Neuronal stem cell (in vitro differentiated cells): ENCODE data around the gene SSRP1.

Experiments
- DNase-seq: peaks from one replicate; pipeline ENCODE4 v3.0.0-alpha.2; 2013; ENCODE audit warnings: low spot score
- H2AFZ ChIP-seq: one replicate; pipeline ENCODE4 v1.6.1; 2013; ENCODE audit warnings: mild to moderate bottlenecking, low read length, inconsistent platforms
- H2AK5ac ChIP-seq: 2 replicates; pipeline ENCODE4 v1.6.1; 2013; ENCODE audit warnings: low read depth, mild to moderate bottlenecking, inconsistent platforms, low read length, moderate library complexity, mixed read lengths
- H2BK120ac ChIP-seq: 2 replicates; pipeline ENCODE4 v1.6.1; 2013; ENCODE audit warnings: low read depth, mild to moderate bottlenecking, inconsistent platforms, low read length, moderate library complexity, mixed read lengths
- H2BK12ac ChIP-seq: one replicate; pipeline ENCODE4 v1.6.1; 2013; ENCODE audit warnings: low read length, inconsistent platforms
- H2BK15ac ChIP-seq: 2 replicates; pipeline ENCODE4 v1.6.1; 2013; ENCODE audit warnings: mild to moderate bottlenecking, low read length, inconsistent platforms, mixed read lengths
- H2BK5ac ChIP-seq: one replicate; pipeline ENCODE4 v1.6.1; 2013; ENCODE audit warnings: inconsistent platforms, mild to moderate bottlenecking, low read length, moderate library complexity
- H3K14ac ChIP-seq: one replicate; pipeline ENCODE4 v1.6.1; 2013; ENCODE audit warnings: low read length, inconsistent platforms
- H3K18ac ChIP-seq: 2 replicates; pipeline ENCODE4 v1.6.1; 2013; ENCODE audit warnings: low read length, inconsistent platforms
- H3K23ac ChIP-seq: 2 replicates; pipeline ENCODE4 v1.6.1; 2013; ENCODE audit warnings: low read depth, mild to moderate bottlenecking, mixed read lengths, low read length, inconsistent platforms; ENCODE audit not compliant: poor library complexity
- H3K27ac ChIP-seq: replicated peaks from 3 replicates; pipeline ENCODE4 v1.5.1; 2013; ENCODE audit warnings: low read length, inconsistent platforms
- H3K27me3 ChIP-seq, 3 experiments: 2 replicates each; pipeline ENCODE4 v1.6.1; 2013; ENCODE audit warnings: low read length in 3 of 3, mild to moderate bottlenecking in 2 of 3, inconsistent platforms in 1 of 3, low read depth in 1 of 3, mixed read lengths in 1 of 3, moderate library complexity in 1 of 3; ENCODE audit not compliant: control insufficient read depth in 3 of 3, insufficient read depth in 3 of 3
- H3K36me3 ChIP-seq, 2 donors: replicated peaks in 1 of 2; 2 replicates each; pipeline ENCODE4 v1.6.1; 2013; ENCODE audit warnings: low read length in 2 of 2; ENCODE audit not compliant: control insufficient read depth in 2 of 2, insufficient read depth in 2 of 2
- H3K4ac ChIP-seq: 2 replicates; pipeline ENCODE4 v1.6.1; 2013; ENCODE audit warnings: inconsistent platforms, mild to moderate bottlenecking, low read length, moderate library complexity
- H3K4me1 ChIP-seq, 2 donors: 1 replicate in 1 of 2; 2 replicates in 1 of 2; pipeline ENCODE4 v1.6.1; 2013; ENCODE audit warnings: low read length in 2 of 2, low read depth in 1 of 2; ENCODE audit not compliant: control insufficient read depth in 2 of 2, insufficient read depth in 1 of 2
- H3K4me2 ChIP-seq: one replicate; pipeline ENCODE4 v1.6.1; 2013; ENCODE audit warnings: mild to moderate bottlenecking, low read length, inconsistent platforms; ENCODE audit not compliant: insufficient read depth, poor library complexity, severe bottlenecking
- H3K4me3 ChIP-seq, 2 donors: 2 replicates each; pipeline ENCODE4 v1.5.1; 2013; ENCODE audit warnings: low read length in 2 of 2, mild to moderate bottlenecking in 2 of 2, inconsistent platforms in 1 of 2, moderate library complexity in 1 of 2
- H3K79me1 ChIP-seq: one replicate; pipeline ENCODE4 v1.6.1; 2013; ENCODE audit warnings: low read depth, mild to moderate bottlenecking, inconsistent platforms, low read length, moderate library complexity
- H3K9ac ChIP-seq: one replicate; pipeline ENCODE4 v1.6.1; 2013; ENCODE audit warnings: mild to moderate bottlenecking, low read depth, low read length, inconsistent platforms; ENCODE audit not compliant: poor library complexity
- H3K9me3 ChIP-seq, 2 donors: replicated peaks in 1 of 2; 2 replicates each; pipeline versions ENCODE3 to v1.6.1; 2013; ENCODE audit warnings: low read length in 2 of 2, mild to moderate bottlenecking in 2 of 2, inconsistent platforms in 1 of 2, low read depth in 1 of 2, mixed read lengths in 1 of 2, moderate library complexity in 1 of 2; ENCODE audit not compliant: control insufficient read depth in 2 of 2, insufficient read depth in 1 of 2
- H4K8ac ChIP-seq: one replicate; pipeline ENCODE4 v1.6.1; 2013; ENCODE audit warnings: low read depth, mild to moderate bottlenecking, inconsistent platforms, low read length, moderate library complexity
- H4K91ac ChIP-seq: one replicate; pipeline ENCODE4 v1.6.1; 2013; ENCODE audit warnings: low read length, low read depth, mild to moderate bottlenecking, inconsistent platforms; ENCODE audit not compliant: poor library complexity
- WGBS, 2 donors: extraction: QIAGEN DNeasy Blood & Tissue Kit; methylation state at CpG; one replicate each; pipeline ENCODE4 v1.1.7; 2013; ENCODE audit warnings: missing lambda C conversion rate in 2 of 2, mixed read lengths in 1 of 2; ENCODE audit not compliant: insufficient read length in 2 of 2, insufficient replicate concordance in 1 of 2; ENCODE audit errors: extremely low coverage in 2 of 2; 5-methylcytosine and 5-hydroxymethylcytosine counted together

Gene SSRP1

GRCh38 chr11:57309106-57310059 lies 26.3 kb downstream of the SSRP1 start:
- no peaks in the 10 kb centered on the region for H3K27me3 ChIP-seq
- H4K91ac ChIP-seq = no peak overlapping the region
- H3K14ac ChIP-seq = no peak overlapping the region
- H2BK12ac ChIP-seq = no peak overlapping the region
- H3K36me3 ChIP-seq = peaks cover 43 to 92% of the 10 kb centered on the region in 2 donors
- no peak overlapping the region for H3K4me2 ChIP-seq
- no peak for DNase-seq
- H3K4me1 ChIP-seq = peaks cover 3 to 12% of the 10 kb centered on the region in 2 donors
- peak overlapping the region; percentile 47 for H3K9ac ChIP-seq
- no peak overlapping the region for H2AK5ac ChIP-seq
- no peak overlapping the region for H2BK120ac ChIP-seq
- H2BK5ac ChIP-seq = no peak overlapping the region
- no peak overlapping the region for H2BK15ac ChIP-seq
- no CpG with 5 or more reads among the region's 24 CpGs for WGBS, 2 donors
- peak overlapping the region; percentile 49 for H3K18ac ChIP-seq
- no peak overlapping the region for H3K4ac ChIP-seq
- no peak overlapping the region for H3K27ac ChIP-seq
- H3K9me3 ChIP-seq = no peaks in the 10 kb centered on the region
- H3K4me3 ChIP-seq = peak overlapping the region in 1 of 2 donors; percentile 9
- no peak overlapping the region for H4K8ac ChIP-seq
- H3K23ac ChIP-seq = peak overlapping the region; percentile 60
- H2AFZ ChIP-seq = no peak overlapping the region
- peaks cover 10% of the 10 kb centered on the region for H3K79me1 ChIP-seq

GRCh38 chr11:57308426-57309060 lies 27.1 kb downstream of the SSRP1 start:
- H3K23ac ChIP-seq = peak overlapping the region; percentile 60
- H2BK120ac ChIP-seq = no peak overlapping the region
- no peak overlapping the region for H2BK15ac ChIP-seq
- no peak overlapping the region for H3K9ac ChIP-seq
- H3K4ac ChIP-seq = no peak overlapping the region
- no peak overlapping the region for H2AK5ac ChIP-seq
- H2BK5ac ChIP-seq = no peak overlapping the region
- H3K4me3 ChIP-seq = no peak overlapping the region
- no peak overlapping the region for H3K14ac ChIP-seq
- DNase-seq = no peak
- no peak overlapping the region for H2AFZ ChIP-seq
- H2BK12ac ChIP-seq = no peak overlapping the region
- H3K27me3 ChIP-seq = no peaks in the 10 kb centered on the region
- WGBS, 2 donors = no CpG with 5 or more reads among the region's 10 CpGs
- H3K18ac ChIP-seq = no peak overlapping the region
- H3K79me1 ChIP-seq = peaks cover 14% of the 10 kb centered on the region
- H3K4me1 ChIP-seq = peaks cover 0 to 12% of the 10 kb centered on the region in 2 donors
- H4K91ac ChIP-seq = no peak overlapping the region
- no peak overlapping the region for H4K8ac ChIP-seq
- H3K36me3 ChIP-seq = peaks cover 38 to 92% of the 10 kb centered on the region in 2 donors
- no peak overlapping the region for H3K4me2 ChIP-seq
- no peaks in the 10 kb centered on the region for H3K9me3 ChIP-seq
- H3K27ac ChIP-seq = no peak overlapping the region

- H2AFZ ChIP-seq = no peak overlapping the region
- no peak overlapping the region for H3K23ac ChIP-seq
- H3K18ac ChIP-seq = no peak overlapping the region
- no peak overlapping the region for H3K14ac ChIP-seq
- no peak overlapping the region for H4K91ac ChIP-seq
- H2BK5ac ChIP-seq = no peak overlapping the region
- no peak overlapping the region for H2AK5ac ChIP-seq
- no peak overlapping the region for H3K4me2 ChIP-seq
- no CpG with 5 or more reads among the region's 7 CpGs for WGBS, 2 donors
- no peak overlapping the region for H2BK12ac ChIP-seq
- peaks cover 0 to 12% of the 10 kb centered on the region in 2 donors for H3K4me1 ChIP-seq
- DNase-seq = no peak
- H4K8ac ChIP-seq = no peak overlapping the region
- no peak overlapping the region for H2BK120ac ChIP-seq
- no peak overlapping the region for H3K9ac ChIP-seq
- H3K4me3 ChIP-seq = no peak overlapping the region
- peaks cover 15% of the 10 kb centered on the region for H3K79me1 ChIP-seq
- H3K9me3 ChIP-seq = no peaks in the 10 kb centered on the region
- H3K36me3 ChIP-seq = peaks cover 41 to 92% of the 10 kb centered on the region in 2 donors
- no peak overlapping the region for H2BK15ac ChIP-seq
- no peak overlapping the region for H3K4ac ChIP-seq
- no peaks in the 10 kb centered on the region for H3K27me3 ChIP-seq
- no peak overlapping the region for H3K27ac ChIP-seq
Measured at GRCh38 chr11:57307666-57308270, 27.9 kb downstream of the SSRP1 start.
